CD8-positive, alpha-beta memory T cell (primary cell): ENCODE data around the gene FAM98B. TPM values are rescaled to one million over a fixed set of nuclear protein-coding genes. Genes with fewer than 3 reads are reported as not detected.
A peak's percentile ranks its signal among the peaks of the same experiment; 100 is the strongest.

Experiments
- CTCF ChIA-PET: fragments of 350-600 bp; sonication (Branson Sonifier 250); formaldehyde crosslinking; loops from one replicate; lab custom pipeline; 2021; ENCODE audit warnings: antibody characterized with exemption; lab: Charles Lee
- POLR2A ChIA-PET: fragments of 350-600 bp; sonication (Branson Sonifier 250); formaldehyde crosslinking; loops from one replicate; lab custom pipeline; 2021; ENCODE audit warnings: antibody characterized with exemption; lab: Charles Lee
- DNase-seq, 5 donors: peaks; one replicate each; pipeline versions ENCODE4 v3.0.0 to v3.0.0-alpha.2; 2020 to 2022; ENCODE audit warnings: mixed read lengths in 1 of 5
- H3K27ac ChIP-seq: one replicate; pipeline ENCODE4 v1.7.0; 2013; ENCODE audit warnings: low read depth, mild to moderate bottlenecking, low read length, moderate library complexity
- H3K27me3 ChIP-seq: 2 replicates; pipeline ENCODE4 v1.7.0; 2013; ENCODE audit warnings: low read length, mild to moderate bottlenecking; ENCODE audit not compliant: insufficient read depth, poor library complexity, severe bottlenecking
- H3K36me3 ChIP-seq: 2 replicates; pipeline ENCODE4 v1.7.0; 2013; ENCODE audit warnings: mild to moderate bottlenecking, low read length, moderate library complexity; ENCODE audit not compliant: insufficient read depth
- H3K4me1 ChIP-seq: 2 replicates; pipeline ENCODE4 v1.7.0; 2013; ENCODE audit warnings: mild to moderate bottlenecking, low read length, moderate library complexity; ENCODE audit not compliant: insufficient read depth
- H3K4me3 ChIP-seq: 2 replicates; pipeline ENCODE4 v1.7.0; 2013; ENCODE audit warnings: mild to moderate bottlenecking, low read length
- H3K9me3 ChIP-seq: 2 replicates; pipeline ENCODE4 v1.7.0; 2013; ENCODE audit warnings: mild to moderate bottlenecking, low read length
- H3K27ac Mint-ChIP-seq, 8 donors: one replicate each; pipeline ENCODE4 v1.8.0; 2020 to 2021; ENCODE audit warnings: mixed read lengths in 8 of 8, mild to moderate bottlenecking in 6 of 8, inconsistent platforms in 3 of 8, moderate library complexity in 3 of 8
- H3K27me3 Mint-ChIP-seq, 2 donors: one replicate each; pipeline ENCODE4 v1.8.0; 2020 to 2021; ENCODE audit warnings: mixed read lengths in 2 of 2, mild to moderate bottlenecking in 1 of 2, moderate library complexity in 1 of 2
- H3K36me3 Mint-ChIP-seq, 3 donors: one replicate each; pipeline ENCODE4 v1.8.0; 2020 to 2021; ENCODE audit warnings: mixed read lengths in 3 of 3, inconsistent platforms in 1 of 3, mild to moderate bottlenecking in 1 of 3
- H3K4me1 Mint-ChIP-seq, 3 donors: one replicate each; pipeline ENCODE4 v1.8.0; 2020 to 2021; ENCODE audit warnings: mixed read lengths in 3 of 3, inconsistent platforms in 1 of 3, mild to moderate bottlenecking in 1 of 3
- H3K4me3 Mint-ChIP-seq, 7 donors: one replicate each; pipeline ENCODE4 v1.8.0; 2020 to 2021; ENCODE audit warnings: mixed read lengths in 7 of 7, mild to moderate bottlenecking in 6 of 7, moderate library complexity in 4 of 7, inconsistent platforms in 2 of 7
- H3K9me3 Mint-ChIP-seq, 5 donors: one replicate each; pipeline ENCODE4 v1.8.0; 2020 to 2022; ENCODE audit warnings: mixed read lengths in 5 of 5, mild to moderate bottlenecking in 3 of 5, moderate library complexity in 2 of 5, inconsistent platforms in 1 of 5
- polyA plus RNA-seq: library from polyadenylated mRNA; unstranded; fragments of 300-500 nt; fragmentation: Illumina TruSeq; gene quantifications from one replicate; pipeline ENCODE4 v1.2.3, GENCODE V29; 2021
- total RNA-seq, 2 experiments: library from RNA; stranded (reverse); gene quantifications; one replicate each; pipeline ENCODE4 v1.2.3, GENCODE V29; 2021

Gene FAM98B
- total and polyA plus RNA-seq, 3 experiments from 2014 or later, result 2.2 to 60.9 (median 56.7) TPM

- CTCF ChIA-PET, result interaction anchor here (0.8 to 2.0 kb wide), 6 partner anchors 11 to 183 kb away, joined by 3 to 7 read pairs (median 4); no protein-coding TSS in a partner anchor
- Histone ChIP-seq H3K36me3 (peaks cover 92% of the 10 kb centered on the region), H3K27ac (no peak overlapping the region), H3K4me3 (no peak overlapping the region), H3K27me3 (no peaks in the 10 kb centered on the region), H3K9me3 (no peaks in the 10 kb centered on the region), H3K4me1 (no peaks in the 10 kb centered on the region)
- Mint-ChIP-seq H3K27me3 (no peaks in the 10 kb centered on the region), H3K27ac (peak overlapping the region in 7 of 8 donors; percentile 29 to 89 (median 71)), H3K9me3 (no peaks in the 10 kb centered on the region), H3K4me3 (no peak overlapping the region), H3K36me3 (peaks cover 7 to 96% (median 36%) of the 10 kb centered on the region in 3 donors), H3K4me1 (peaks cover 5 to 15% (median 15%) of the 10 kb centered on the region in 3 donors)
- POLR2A ChIA-PET, result interaction anchor here (0.8 kb wide), 1 partner anchor 8 kb away, joined by 4 read pairs; no protein-coding TSS in a partner anchor
- no peak for DNase-seq
Measured at GRCh38 chr15:38507570-38507969, 53.6 kb downstream of the FAM98B start.

DNA sequence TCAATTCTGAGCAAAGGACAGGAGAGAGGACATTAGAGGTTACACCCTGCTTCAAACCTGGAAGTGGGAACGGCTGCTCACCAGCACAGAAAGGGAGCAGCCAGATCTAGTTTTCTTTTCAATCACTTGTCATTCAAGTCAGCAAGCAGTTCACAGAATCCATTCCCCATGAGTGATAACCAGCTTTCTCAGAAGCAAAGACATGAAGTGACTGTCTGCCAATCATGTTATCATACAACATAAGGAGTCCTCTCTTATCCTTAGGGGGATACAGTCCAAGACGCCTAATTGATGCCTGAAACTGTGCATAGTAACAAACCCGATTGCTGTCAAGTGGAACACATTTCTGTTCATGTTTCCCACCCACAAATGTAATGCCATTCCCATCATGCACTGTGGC is 54.7 kb downstream of the FAM98B start:
- POLR2A ChIA-PET, result no interaction called here
- Mint-ChIP-seq H3K9me3 (no peaks in the 10 kb centered on the region), H3K27me3 (no peaks in the 10 kb centered on the region), H3K27ac (peak overlapping the region; percentile 31 to 84 (median 72)), H3K36me3 (peaks cover 7 to 96% (median 36%) of the 10 kb centered on the region in 3 donors), H3K4me1 (peaks cover 5 to 20% (median 19%) of the 10 kb centered on the region in 3 donors), H3K4me3 (no peak overlapping the region)
- peaks cover 92% of the 10 kb centered on the region for H3K36me3 ChIP-seq
- no peak for DNase-seq
- H3K4me1 ChIP-seq, result no peaks in the 10 kb centered on the region
- H3K9me3 ChIP-seq, result no peaks in the 10 kb centered on the region
- no peak overlapping the region for H3K4me3 ChIP-seq
- no peak overlapping the region for H3K27ac ChIP-seq
- CTCF ChIA-PET, result interaction anchor here (1.6 kb wide), 1 partner anchor 55 kb away, joined by 6 read pairs; no protein-coding TSS in a partner anchor
- no peaks in the 10 kb centered on the region for H3K27me3 ChIP-seq

DNA sequence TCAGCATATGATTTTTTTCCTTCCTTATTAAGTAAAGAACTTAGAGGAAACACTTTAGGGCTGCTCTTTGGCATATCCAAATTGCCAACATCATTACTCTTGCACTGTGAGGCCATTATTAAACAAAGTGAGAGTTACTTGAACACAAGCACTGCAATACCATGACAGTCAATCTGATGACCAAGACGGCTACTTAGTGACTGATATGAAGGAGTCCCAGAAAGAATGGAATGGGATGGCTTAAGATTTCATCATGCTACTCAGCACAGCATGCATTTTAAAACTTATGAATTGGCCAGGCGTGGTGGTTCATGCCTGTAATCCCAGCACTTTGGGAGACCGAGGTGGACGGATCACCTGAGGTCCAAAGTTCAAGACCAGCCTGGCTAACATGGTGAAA is 55.2 kb downstream of the FAM98B start:
- DNase-seq, result no peak
- no peaks in the 10 kb centered on the region for H3K4me1 ChIP-seq
- no peak overlapping the region for H3K27ac ChIP-seq
- H3K36me3 ChIP-seq, result peaks cover 93% of the 10 kb centered on the region
- no peaks in the 10 kb centered on the region for H3K9me3 ChIP-seq
- H3K27me3 Mint-ChIP-seq, result no peaks in the 10 kb centered on the region
- H3K4me3 ChIP-seq, result no peak overlapping the region
- no peak overlapping the region for H3K4me3 Mint-ChIP-seq
- peaks cover 7 to 97% (median 38%) of the 10 kb centered on the region in 3 donors for H3K36me3 Mint-ChIP-seq
- H3K27me3 ChIP-seq, result no peaks in the 10 kb centered on the region
- no peaks in the 10 kb centered on the region for H3K9me3 Mint-ChIP-seq
- POLR2A ChIA-PET, result no interaction called here
- H3K4me1 Mint-ChIP-seq, result peaks cover 8 to 23% (median 22%) of the 10 kb centered on the region in 3 donors
- H3K27ac Mint-ChIP-seq, result peak overlapping the region; percentile 31 to 78 (median 66)
- CTCF ChIA-PET, result no interaction called here

GRCh38 chr15:38512901-38513300 is 59.0 kb downstream of the FAM98B start:
- Histone ChIP-seq H3K36me3 (peaks cover 89% of the 10 kb centered on the region), H3K27ac (no peak overlapping the region), H3K4me3 (no peak overlapping the region), H3K9me3 (no peaks in the 10 kb centered on the region), H3K27me3 (no peaks in the 10 kb centered on the region), H3K4me1 (no peaks in the 10 kb centered on the region)
- CTCF ChIA-PET, result interaction anchor here (0.8 to 4.6 kb wide), 5 partner anchors 9 to 187 kb away, joined by 3 to 30 read pairs (median 4); no protein-coding TSS in a partner anchor
- Mint-ChIP-seq H3K4me1 (peaks cover 15 to 40% (median 36%) of the 10 kb centered on the region in 3 donors), H3K27me3 (no peaks in the 10 kb centered on the region), H3K27ac (peak overlapping the region in 7 of 8 donors; percentile 17 to 91 (median 60)), H3K36me3 (peaks cover 0 to 98% (median 32%) of the 10 kb centered on the region in 3 donors), H3K9me3 (no peaks in the 10 kb centered on the region), H3K4me3 (no peak overlapping the region)
- POLR2A ChIA-PET, result no interaction called here
- DNase-seq, result no peak

GRCh38 chr15:38514601-38515000 is 60.7 kb downstream of the FAM98B start:
- Histone ChIP-seq H3K27me3 (no peaks in the 10 kb centered on the region), H3K9me3 (no peaks in the 10 kb centered on the region), H3K36me3 (peaks cover 82% of the 10 kb centered on the region), H3K4me3 (no peak overlapping the region), H3K4me1 (no peaks in the 10 kb centered on the region), H3K27ac (no peak overlapping the region)
- ChIA-PET POLR2A (no interaction called here), CTCF (interaction anchor here (0.8 to 1.8 kb wide), 5 partner anchors 9 to 176 kb away, joined by 3 to 9 read pairs (median 4); partner anchors contain the start of gene RASGRP1)
- Mint-ChIP-seq H3K9me3 (no peaks in the 10 kb centered on the region), H3K4me3 (no peak overlapping the region), H3K27ac (peak overlapping the region in 7 of 8 donors; percentile 43 to 82 (median 66)), H3K27me3 (no peaks in the 10 kb centered on the region), H3K36me3 (peaks cover 0 to 95% (median 35%) of the 10 kb centered on the region in 3 donors), H3K4me1 (peaks cover 19 to 46% (median 38%) of the 10 kb centered on the region in 3 donors)
- DNase-seq, result no peak

GRCh38 chr15:38516626-38517025 is 62.7 kb downstream of the FAM98B start:
- ChIA-PET POLR2A (no interaction called here), CTCF (interaction anchor here (0.9 to 2.3 kb wide), 5 partner anchors 44 to 183 kb away, joined by 3 to 6 read pairs (median 4); partner anchors contain the start of gene RASGRP1)
- Histone ChIP-seq H3K27me3 (no peaks in the 10 kb centered on the region), H3K36me3 (peaks cover 65% of the 10 kb centered on the region), H3K4me1 (no peaks in the 10 kb centered on the region), H3K27ac (no peak overlapping the region), H3K4me3 (no peak overlapping the region), H3K9me3 (no peaks in the 10 kb centered on the region)
- no peaks in the 10 kb centered on the region for H3K9me3 Mint-ChIP-seq
- peaks cover 23 to 54% (median 43%) of the 10 kb centered on the region in 3 donors for H3K4me1 Mint-ChIP-seq
- no peaks in the 10 kb centered on the region for H3K27me3 Mint-ChIP-seq
- peak overlapping the region in 6 of 8 donors; percentile 43 to 88 (median 58) for H3K27ac Mint-ChIP-seq
- no peak overlapping the region for H3K4me3 Mint-ChIP-seq
- no peak for DNase-seq
- peaks cover 0 to 88% (median 27%) of the 10 kb centered on the region in 3 donors for H3K36me3 Mint-ChIP-seq

- Histone ChIP-seq H3K36me3 (peaks cover 57% of the 10 kb centered on the region), H3K27ac (no peak overlapping the region), H3K27me3 (no peaks in the 10 kb centered on the region), H3K4me3 (no peak overlapping the region), H3K9me3 (no peaks in the 10 kb centered on the region), H3K4me1 (no peaks in the 10 kb centered on the region)
- ChIA-PET CTCF (interaction anchor here (0.9 to 2.3 kb wide), 4 partner anchors 43 to 182 kb away, joined by 3 to 6 read pairs (median 4); partner anchors contain the start of gene RASGRP1), POLR2A (no interaction called here)
- H3K36me3 Mint-ChIP-seq, result peaks cover 0 to 87% (median 24%) of the 10 kb centered on the region in 3 donors
- H3K27me3 Mint-ChIP-seq, result no peaks in the 10 kb centered on the region
- peaks cover 30 to 62% (median 51%) of the 10 kb centered on the region in 3 donors for H3K4me1 Mint-ChIP-seq
- H3K27ac Mint-ChIP-seq, result peak overlapping the region in 7 of 8 donors; percentile 62 to 89 (median 79)
- H3K4me3 Mint-ChIP-seq, result no peak overlapping the region
- no peak for DNase-seq
- no peaks in the 10 kb centered on the region for H3K9me3 Mint-ChIP-seq
Measured at GRCh38 chr15:38517312-38517975, 63.5 kb downstream of the FAM98B start.

GRCh38 chr15:38518084-38518483 is 64.2 kb downstream of the FAM98B start:
- H3K4me3 ChIP-seq, result no peak overlapping the region
- ChIA-PET POLR2A (no interaction called here), CTCF (interaction anchor here (1.4 kb wide), 1 partner anchor 78 kb away, joined by 3 read pairs; no protein-coding TSS in a partner anchor)
- no peak overlapping the region for H3K27ac ChIP-seq
- DNase-seq, result no peak
- no peaks in the 10 kb centered on the region for H3K4me1 ChIP-seq
- Mint-ChIP-seq H3K4me1 (peaks cover 35 to 68% (median 58%) of the 10 kb centered on the region in 3 donors), H3K4me3 (no peak overlapping the region), H3K27ac (peak overlapping the region in 7 of 8 donors; percentile 2 to 89 (median 81)), H3K9me3 (no peaks in the 10 kb centered on the region), H3K36me3 (peaks cover 0 to 87% (median 28%) of the 10 kb centered on the region in 3 donors), H3K27me3 (no peaks in the 10 kb centered on the region)
- no peaks in the 10 kb centered on the region for H3K27me3 ChIP-seq
- H3K9me3 ChIP-seq, result no peaks in the 10 kb centered on the region
- H3K36me3 ChIP-seq, result peaks cover 51% of the 10 kb centered on the region
